ENCODE results near the gene SUPT6H.

GRCh38 chr17:28665994-28666393 is 4.0 kb downstream of the SUPT6H start:
- TF ChIP-seq GATA2 (IDR thresholded peaks at IDR 0.05; ENCODE audit: insufficient read depth, insufficient read length, low read depth, low read length): no peak
- TF ChIP-seq, protein P1, sequence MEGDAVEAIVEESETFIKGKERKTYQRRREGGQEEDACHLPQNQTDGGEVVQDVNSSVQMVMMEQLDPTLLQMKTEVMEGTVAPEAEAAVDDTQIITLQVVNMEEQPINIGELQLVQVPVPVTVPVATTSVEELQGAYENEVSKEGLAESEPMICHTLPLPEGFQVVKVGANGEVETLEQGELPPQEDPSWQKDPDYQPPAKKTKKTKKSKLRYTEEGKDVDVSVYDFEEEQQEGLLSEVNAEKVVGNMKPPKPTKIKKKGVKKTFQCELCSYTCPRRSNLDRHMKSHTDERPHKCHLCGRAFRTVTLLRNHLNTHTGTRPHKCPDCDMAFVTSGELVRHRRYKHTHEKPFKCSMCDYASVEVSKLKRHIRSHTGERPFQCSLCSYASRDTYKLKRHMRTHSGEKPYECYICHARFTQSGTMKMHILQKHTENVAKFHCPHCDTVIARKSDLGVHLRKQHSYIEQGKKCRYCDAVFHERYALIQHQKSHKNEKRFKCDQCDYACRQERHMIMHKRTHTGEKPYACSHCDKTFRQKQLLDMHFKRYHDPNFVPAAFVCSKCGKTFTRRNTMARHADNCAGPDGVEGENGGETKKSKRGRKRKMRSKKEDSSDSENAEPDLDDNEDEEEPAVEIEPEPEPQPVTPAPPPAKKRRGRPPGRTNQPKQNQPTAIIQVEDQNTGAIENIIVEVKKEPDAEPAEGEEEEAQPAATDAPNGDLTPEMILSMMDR (IDR thresholded peaks at IDR 0.05; ENCODE audit: extremely low read depth in 1 of 2, insufficient read depth in 1 of 2, low read depth in 1 of 2, low read length in 2 of 2): no peak
- no peak for TF ChIP-seq JUN (IDR thresholded peaks at IDR 0.05; ENCODE audit: borderline replicate concordance, insufficient read depth, insufficient read length, low read depth)
- no peak for TF ChIP-seq POLR2A (IDR thresholded peaks at IDR 0.05; ENCODE audit: low read depth, low read length)

Measured in endothelial cell of umbilical vein (primary cell).